Thyroid gland (tissue), 4 donors: Measurements from ENCODE around the gene GRHL1. TPM values are rescaled to one million over a fixed set of nuclear protein-coding genes. Genes with fewer than 3 reads are reported as not detected.

Experiments
- DNase-seq, 2 donors: peaks; one replicate each; pipeline ENCODE4 v3.0.0-alpha.2; 2019
- H3K27ac ChIP-seq, 3 donors: fragments of 200-600 bp; sonication (generic); 1 replicate in 2 of 3; 2 replicates in 1 of 3; pipeline ENCODE4 v1.5.1; 2016 to 2019; ENCODE audit warnings: mild to moderate bottlenecking in 1 of 3, moderate library complexity in 1 of 3
- H3K27me3 ChIP-seq: fragments of 200-600 bp; sonication (generic); one replicate; pipeline ENCODE4 v1.5.1; 2019
- H3K36me3 ChIP-seq, 2 donors: fragments of 200-600 bp; sonication (generic); one replicate each; pipeline ENCODE4 v1.5.1; 2016 to 2019
- H3K4me1 ChIP-seq, 2 donors: fragments of 200-600 bp; sonication (generic); one replicate each; pipeline ENCODE4 v1.5.1; 2017 to 2019
- H3K4me3 ChIP-seq, 3 donors: fragments of 200-600 bp; sonication (generic); replicated peaks in 1 of 3; 1 replicate in 2 of 3; 2 replicates in 1 of 3; pipeline ENCODE4 v1.5.1; 2016; ENCODE audit warnings: mild to moderate bottlenecking in 1 of 3
- H3K9me3 ChIP-seq: fragments of 200-600 bp; sonication (generic); one replicate; pipeline ENCODE4 v1.5.1; 2017
- CTCF ChIP-seq, 6 experiments: fragments of 200-600 bp in 3 of 6; fragments of 450-650 bp in 3 of 6; sonication (generic) in 3 of 6; IDR thresholded peaks; one replicate each; pipeline ENCODE4 v1.5.1; 2016 to 2019; ENCODE audit warnings: antibody characterized with exemption in 6 of 6, mild to moderate bottlenecking in 2 of 6, inconsistent platforms in 1 of 6, moderate library complexity in 1 of 6
- POLR2A ChIP-seq, 2 donors: fragments of 450-650 bp; IDR thresholded peaks; one replicate each; pipeline ENCODE4 v1.6.1; 2017; ENCODE audit warnings: antibody characterized with exemption in 2 of 2, mild to moderate bottlenecking in 2 of 2, moderate library complexity in 1 of 2
- WGBS, 2 donors: methylation state at CpG; one replicate each; pipeline ENCODE4 v1.1.5; 2017; 5-methylcytosine and 5-hydroxymethylcytosine counted together
- intact Hi-C: fragments of 100-400 bp; cut with DNase I; formaldehyde crosslinking; loops from one replicate; pipeline ENCODE4 v1.15.1; 2023
- total RNA-seq, 4 donors: library from RNA; depleted of rRNA; stranded (reverse); fragments of >200 nt; gene quantifications; one replicate each; pipeline ENCODE4 v1.2.3, GENCODE V29; 2016

Gene GRHL1
- total RNA-seq, 4 donors from 2014 or later, result 6.2 to 12.1 (median 8.2) TPM

DNA sequence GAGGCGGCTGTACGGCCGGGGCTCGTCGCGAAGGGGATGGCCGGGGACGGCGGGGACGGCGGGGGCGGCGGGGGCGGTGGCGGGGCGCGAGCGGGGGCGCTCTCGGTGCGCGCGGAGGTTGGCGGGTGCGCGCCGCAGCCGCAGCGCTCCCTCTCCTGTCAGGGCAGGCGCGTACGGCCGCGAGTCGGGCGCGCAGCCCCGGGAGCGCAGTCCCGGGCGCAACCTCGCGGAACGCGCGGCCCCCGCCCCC lies 296 bp upstream of the GRHL1 start:
- H3K9me3 ChIP-seq, result no peaks in the 10 kb centered on the region
- no peaks in the 10 kb centered on the region for H3K36me3 ChIP-seq
- no peaks in the 10 kb centered on the region for H3K4me1 ChIP-seq
- peak overlapping the region in 1 of 3 donors; percentile 53 for H3K27ac ChIP-seq
- no peaks in the 10 kb centered on the region for H3K27me3 ChIP-seq
- H3K4me3 ChIP-seq, result peak overlapping the region in 2 of 3 donors; percentile 62 to 82
- WGBS, 2 donors, result 0% methylated on average over 2 of the region's 47 CpGs; no CpG with 5 or more reads in 1 of the 2 donors
- DNase-seq, result no peak
- intact Hi-C loops, result no loop called here
- TF ChIP-seq POLR2A (IDR thresholded peaks at IDR 0.05) (no peak), CTCF (IDR thresholded peaks at IDR 0.05) (peak in 2 of 6 experiments; percentile 0 to 27)

GRCh38 chr2:9952286-9952737 lies 819 bp downstream of the GRHL1 start:
- intact Hi-C loops, result no loop called here
- Histone ChIP-seq H3K36me3 (no peaks in the 10 kb centered on the region), H3K4me3 (peak overlapping the region in 2 of 3 donors; percentile 70 to 76), H3K9me3 (no peaks in the 10 kb centered on the region), H3K27ac (no peak overlapping the region), H3K27me3 (no peaks in the 10 kb centered on the region), H3K4me1 (no peaks in the 10 kb centered on the region)
- DNase-seq, result peak; percentile 24 to 41
- WGBS, 2 donors, result 20 to 22% methylated on average over 15 of the region's 15 CpGs
- no peak for TF ChIP-seq CTCF (IDR thresholded peaks at IDR 0.05)
- TF ChIP-seq POLR2A (IDR thresholded peaks at IDR 0.05), result no peak

GRCh38 chr2:9952856-9953503 lies 1.5 kb downstream of the GRHL1 start:
- DNase-seq, result no peak
- intact Hi-C loops, result no loop called here
- H3K27ac ChIP-seq, result no peak overlapping the region
- H3K4me1 ChIP-seq, result no peaks in the 10 kb centered on the region
- H3K27me3 ChIP-seq, result no peaks in the 10 kb centered on the region
- H3K9me3 ChIP-seq, result no peaks in the 10 kb centered on the region
- no peak overlapping the region for H3K4me3 ChIP-seq
- H3K36me3 ChIP-seq, result no peaks in the 10 kb centered on the region
- TF ChIP-seq POLR2A (IDR thresholded peaks at IDR 0.05), result no peak
- TF ChIP-seq CTCF (IDR thresholded peaks at IDR 0.05), result no peak
- WGBS, 2 donors, result 87 to 93% methylated on average over 8 of the region's 8 CpGs

DNA sequence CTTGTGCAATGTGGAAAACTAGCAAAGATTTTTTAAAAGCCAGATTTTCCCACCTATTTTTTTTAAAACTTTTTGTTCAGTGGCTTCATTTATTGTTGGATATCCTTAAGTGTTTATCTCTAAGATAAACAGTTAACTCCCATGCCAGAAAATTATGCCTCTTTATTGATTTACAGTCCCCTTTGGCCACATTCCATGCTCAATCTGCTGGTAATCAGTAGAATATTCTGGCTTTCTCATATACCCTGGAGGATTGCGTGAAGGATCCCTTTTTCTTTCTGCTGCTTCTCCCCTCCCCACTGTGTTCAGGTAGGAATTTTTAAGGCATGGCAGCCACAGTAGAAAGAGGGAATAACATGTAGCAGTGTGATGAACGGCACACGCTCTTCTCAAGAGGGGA lies 2.6 kb downstream of the GRHL1 start:
- intact Hi-C loops, result no loop called here
- 88 to 89% methylated on average over 3 of the region's 3 CpGs for WGBS, 2 donors

More for the DNA sequence above, 2.6 kb downstream of the GRHL1 start:
- H3K9me3 ChIP-seq, result no peaks in the 10 kb centered on the region
- no peaks in the 10 kb centered on the region for H3K36me3 ChIP-seq
- no peaks in the 10 kb centered on the region for H3K4me1 ChIP-seq
- DNase-seq, result no peak
- no peaks in the 10 kb centered on the region for H3K27me3 ChIP-seq
- TF ChIP-seq POLR2A (IDR thresholded peaks at IDR 0.05) (no peak), CTCF (IDR thresholded peaks at IDR 0.05) (no peak)
- no peak overlapping the region for H3K27ac ChIP-seq
- H3K4me3 ChIP-seq, result no peak overlapping the region
